Gastroesophageal sphincter (tissue), 4 donors: ENCODE results near the gene DOCK7. TPM values are rescaled to one million over a fixed set of nuclear protein-coding genes. Genes with fewer than 3 reads are reported as not detected.
A peak's percentile ranks its signal among the peaks of the same experiment; 100 is the strongest.

Experiments
- ATAC-seq: fragments of 150-250 bp; one replicate; pipeline ENCODE4 v1.9.1; 2016; ENCODE audit warnings: mild to moderate bottlenecking, moderate library complexity
- H3K27ac ChIP-seq, 4 donors: fragments of 200-600 bp; sonication (generic) in 3 of 4; 1 replicate in 3 of 4; 2 replicates in 1 of 4; pipeline ENCODE4 v1.5.1; 2016 to 2019
- H3K27me3 ChIP-seq: fragments of 200-600 bp; sonication (generic); one replicate; pipeline ENCODE4 v1.5.1; 2019
- H3K36me3 ChIP-seq, 2 donors: fragments of 200-600 bp; sonication (generic); one replicate each; pipeline ENCODE4 v1.5.1; 2019; ENCODE audit warnings: control low read depth in 1 of 2
- H3K4me1 ChIP-seq, 3 donors: fragments of 200-600 bp; sonication (generic); 1 replicate in 2 of 3; 2 replicates in 1 of 3; pipeline ENCODE4 v1.5.1; 2016 to 2019; ENCODE audit warnings: control low read depth in 2 of 3
- H3K4me3 ChIP-seq, 2 donors: fragments of 200-600 bp; sonication (generic); one replicate each; pipeline ENCODE4 v1.5.1; 2019; ENCODE audit warnings: mild to moderate bottlenecking in 1 of 2, moderate library complexity in 1 of 2
- H3K9me3 ChIP-seq, 3 donors: fragments of 200-600 bp; sonication (generic); one replicate each; pipeline ENCODE4 v1.5.1; 2017 to 2019; ENCODE audit warnings: control low read depth in 2 of 3
- CTCF ChIP-seq, 4 experiments: fragments of 200-600 bp in 2 of 4; fragments of 450-650 bp in 2 of 4; sonication (generic) in 1 of 4; IDR thresholded peaks; one replicate each; pipeline ENCODE4 v1.5.1; 2017 to 2019; ENCODE audit warnings: antibody characterized with exemption in 4 of 4, mild to moderate bottlenecking in 2 of 4, moderate library complexity in 2 of 4
- EP300 ChIP-seq: sonication (generic); formaldehyde crosslinking; IDR thresholded peaks from one replicate; pipeline ENCODE4 v1.6.1; 2017; ENCODE audit warnings: antibody characterized with exemption, mild to moderate bottlenecking
- POLR2A ChIP-seq, 2 donors: fragments of 450-650 bp; IDR thresholded peaks; one replicate each; pipeline ENCODE4 v1.6.1; 2017; ENCODE audit warnings: antibody characterized with exemption in 2 of 2, mild to moderate bottlenecking in 2 of 2, moderate library complexity in 1 of 2
- POLR2AphosphoS5 ChIP-seq: sonication (generic); formaldehyde crosslinking; IDR thresholded peaks from one replicate; pipeline ENCODE4 v1.6.1; 2017; ENCODE audit warnings: antibody characterized with exemption
- WGBS, 2 donors: methylation state at CpG; one replicate each; pipeline ENCODE4 v1.1.5; 2018; ENCODE audit warnings: low coverage in 1 of 2; 5-methylcytosine and 5-hydroxymethylcytosine counted together
- total RNA-seq, 4 donors: library from RNA; depleted of rRNA; stranded (reverse); fragments of >200 nt; gene quantifications; one replicate each; pipeline ENCODE4 v1.1.0, GENCODE V29; 2016

DOCK7 gene
- total RNA-seq, 4 donors from 2014 or later, result 30.2 to 50.7 (median 36.2) TPM

- ATAC-seq, result no peak
- Histone ChIP-seq H3K36me3 (no peaks in the 10 kb centered on the region), H3K4me3 (no peak overlapping the region), H3K4me1 (no peaks in the 10 kb centered on the region), H3K27ac (no peak overlapping the region), H3K9me3 (no peaks in the 10 kb centered on the region), H3K27me3 (no peaks in the 10 kb centered on the region)
- 50 to 69% methylated on average over 1 of the region's 1 CpG for WGBS, 2 donors
- TF ChIP-seq EP300, result no peak
- no peak for TF ChIP-seq POLR2A (IDR thresholded peaks at IDR 0.05)
- no peak for TF ChIP-seq CTCF (IDR thresholded peaks at IDR 0.05)
- TF ChIP-seq POLR2AphosphoS5, result no peak
Observed at GRCh38 chr1:62420214-62420613, 268.0 kb downstream of the DOCK7 start.

DNA sequence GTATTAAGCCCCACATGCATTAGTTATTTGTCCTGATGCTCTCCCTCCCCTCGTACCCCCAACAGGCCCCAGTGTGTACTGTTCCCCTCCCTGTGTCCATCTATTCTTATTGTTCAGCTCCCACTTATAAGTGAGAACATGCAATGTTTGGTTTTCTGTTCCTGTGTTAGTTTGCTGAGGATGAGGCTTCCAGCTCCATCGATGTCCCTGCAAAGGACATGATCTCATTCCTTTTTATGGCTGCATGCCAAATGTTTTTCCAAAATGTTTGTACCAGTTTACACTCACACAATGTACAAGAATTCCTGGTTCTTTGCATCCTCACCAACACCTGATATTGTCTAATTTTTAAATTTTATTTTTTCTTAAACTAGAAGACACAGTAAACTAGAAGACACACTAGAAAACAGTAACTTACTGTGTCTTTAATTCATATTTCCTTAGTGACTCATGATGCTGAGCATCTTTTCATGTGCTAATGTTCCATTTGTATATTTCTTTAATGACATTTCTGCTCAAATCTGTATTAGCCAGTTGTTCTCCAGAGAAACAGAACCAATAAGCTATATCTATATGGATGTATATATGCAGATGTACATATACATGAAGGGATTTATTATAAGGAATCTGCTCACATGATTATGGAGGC is 270.7 kb downstream of the DOCK7 start:
- H3K27ac ChIP-seq, result no peak overlapping the region
- ATAC-seq, result no peak
- no peaks in the 10 kb centered on the region for H3K27me3 ChIP-seq
- WGBS, 2 donors, result 9 to 61% methylated on average over 1 to 2 of the region's 2 CpGs
- no peaks in the 10 kb centered on the region for H3K9me3 ChIP-seq
- no peak overlapping the region for H3K4me3 ChIP-seq
- no peaks in the 10 kb centered on the region for H3K36me3 ChIP-seq
- TF ChIP-seq CTCF (IDR thresholded peaks at IDR 0.05) (no peak), EP300 (no peak), POLR2A (IDR thresholded peaks at IDR 0.05) (no peak), POLR2AphosphoS5 (no peak)
- H3K4me1 ChIP-seq, result no peaks in the 10 kb centered on the region

- no peaks in the 10 kb centered on the region for H3K36me3 ChIP-seq
- ATAC-seq, result no peak
- WGBS, 2 donors, result 80 to 100% methylated on average over 1 to 3 of the region's 8 CpGs
- H3K27ac ChIP-seq, result no peak overlapping the region
- no peaks in the 10 kb centered on the region for H3K9me3 ChIP-seq
- H3K27me3 ChIP-seq, result no peaks in the 10 kb centered on the region
- no peak overlapping the region for H3K4me3 ChIP-seq
- no peaks in the 10 kb centered on the region for H3K4me1 ChIP-seq
- TF ChIP-seq POLR2AphosphoS5 (no peak), POLR2A (IDR thresholded peaks at IDR 0.05) (no peak), CTCF (IDR thresholded peaks at IDR 0.05) (no peak), EP300 (no peak)
Observed at GRCh38 chr1:62415687-62416086, 272.5 kb downstream of the DOCK7 start.

GRCh38 chr1:62407398-62408009 is 280.7 kb downstream of the DOCK7 start:
- H3K27me3 ChIP-seq, result no peaks in the 10 kb centered on the region
- WGBS, 2 donors, result 0 to 72% methylated on average over 2 to 12 of the region's 12 CpGs
- TF ChIP-seq EP300 (no peak), POLR2A (IDR thresholded peaks at IDR 0.05) (no peak), CTCF (IDR thresholded peaks at IDR 0.05) (peak; percentile 68 to 75 (median 70))
- no peak overlapping the region for H3K27ac ChIP-seq
- no peaks in the 10 kb centered on the region for H3K4me1 ChIP-seq
- H3K36me3 ChIP-seq, result no peaks in the 10 kb centered on the region
- ATAC-seq, result no peak
- H3K4me3 ChIP-seq, result no peak overlapping the region
- no peaks in the 10 kb centered on the region for H3K9me3 ChIP-seq

DNA sequence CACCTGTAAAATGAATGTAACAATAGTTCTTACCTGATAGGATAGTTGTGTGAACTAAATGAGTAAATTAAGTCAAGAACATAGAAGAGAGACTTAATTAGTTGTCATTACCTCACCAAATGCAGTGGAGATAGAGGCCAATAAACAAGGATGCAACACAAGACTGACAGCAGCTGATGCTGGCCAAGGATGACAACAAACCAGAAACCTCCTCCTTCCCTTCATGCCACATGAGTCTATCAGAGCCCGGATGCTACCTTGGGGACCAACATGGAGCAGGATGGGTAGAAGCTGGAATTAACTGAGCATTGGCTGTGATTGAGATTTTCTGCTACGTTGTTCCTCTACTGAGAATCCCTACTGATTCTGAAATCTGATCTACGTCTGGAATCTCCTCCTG is 281.6 kb downstream of the DOCK7 start:
- no peak overlapping the region for H3K27ac ChIP-seq
- no peaks in the 10 kb centered on the region for H3K4me1 ChIP-seq
- no peak overlapping the region for H3K4me3 ChIP-seq
- WGBS, 2 donors, result 100% methylated on average over 1 of the region's 3 CpGs; no CpG with 5 or more reads in 1 of the 2 donors
- no peaks in the 10 kb centered on the region for H3K9me3 ChIP-seq
- no peaks in the 10 kb centered on the region for H3K27me3 ChIP-seq
- no peak for TF ChIP-seq POLR2A (IDR thresholded peaks at IDR 0.05)
- no peak for TF ChIP-seq EP300
- no peak for ATAC-seq
- H3K36me3 ChIP-seq, result no peaks in the 10 kb centered on the region
